Endothelial cell of umbilical vein (primary cell): ENCODE data around the gene CYP2D6. TPM values are rescaled to one million over a fixed set of nuclear protein-coding genes. Genes with fewer than 3 reads are reported as not detected.
A peak's percentile ranks its signal among the peaks of the same experiment; 100 is the strongest.

ENCODE experiments used
- BruUV-seq: library from RNA; stranded (reverse); fragments of 400-500 nt; replicated peaks from 2 replicates; lab custom pipeline; 2021; lab: Mats Ljungman, UMichigan
- CTCF ChIA-PET: fragments of 300-600, 350-600 bp; sonication (Branson Sonifier 250); formaldehyde crosslinking; loops from one replicate; lab custom pipeline; 2021; ENCODE audit warnings: antibody characterized with exemption, inconsistent platforms; lab: Charles Lee
- POLR2A ChIA-PET: fragments of 300-600, 350-600 bp; sonication (Branson Sonifier 250); formaldehyde crosslinking; loops from one replicate; lab custom pipeline; 2021; ENCODE audit warnings: antibody characterized with exemption, inconsistent platforms; lab: Charles Lee
- DNase-seq: peaks from one replicate; pipeline ENCODE4 v3.0.0-alpha.2; 2011; ENCODE audit warnings: low read depth, low spot score
- FAIRE-seq: peaks from 2 replicates; lab custom pipeline; 2011; peaks lifted over from hg19 to GRCh38; lab: Jason Lieb, UNC
- H2AFZ ChIP-seq: 2 replicates; pipeline ENCODE4 v1.6.0; 2012; ENCODE audit warnings: low read depth, low read length, control low read depth, inconsistent platforms
- H3K27ac ChIP-seq: 2 replicates; pipeline ENCODE4 v1.5.1; 2011; ENCODE audit warnings: low read depth, mild to moderate bottlenecking, control low read depth, low read length, moderate library complexity; ENCODE audit not compliant: insufficient read depth
- H3K27me3 ChIP-seq, 2 experiments: 2 replicates each; pipeline versions ENCODE4 v1.6.0 to v1.6.1; 2011; ENCODE audit warnings: low read length in 2 of 2, mixed read lengths in 1 of 2; ENCODE audit not compliant: control insufficient read depth in 2 of 2, insufficient read depth in 2 of 2
- H3K36me3 ChIP-seq, 2 experiments: 2 replicates in 1 of 2; 3 replicates in 1 of 2; pipeline ENCODE4 v1.5.1; 2011; ENCODE audit warnings: low read length in 2 of 2, mild to moderate bottlenecking in 1 of 2, moderate library complexity in 1 of 2; ENCODE audit not compliant: control insufficient read depth in 2 of 2, insufficient read depth in 2 of 2; ENCODE audit errors: extremely low read depth in 1 of 2
- H3K4me1 ChIP-seq: 3 replicates; pipeline ENCODE4 v1.5.1; 2011; ENCODE audit warnings: mild to moderate bottlenecking, low read length; ENCODE audit not compliant: control insufficient read depth, insufficient read depth; ENCODE audit errors: extremely low read depth
- H3K4me2 ChIP-seq: 2 replicates; pipeline ENCODE4 v1.6.1; 2011; ENCODE audit warnings: low read length, control low read depth, mixed read lengths; ENCODE audit not compliant: insufficient read depth
- H3K4me3 ChIP-seq, 3 experiments: fragments of 200-600 bp in 1 of 3; sonication (generic), shearing (Covaris generic) in 1 of 3; replicated peaks in 1 of 3; 2 replicates each; pipeline ENCODE4 v1.5.1; 2011 to 2016; ENCODE audit warnings: control low read depth in 3 of 3, low read length in 3 of 3, mild to moderate bottlenecking in 2 of 3, inconsistent platforms in 1 of 3, low read depth in 1 of 3, moderate library complexity in 1 of 3; ENCODE audit not compliant: insufficient read depth in 1 of 3
- H3K79me2 ChIP-seq: 2 replicates; pipeline ENCODE4 v1.6.0; 2012; ENCODE audit warnings: low read length, inconsistent platforms; ENCODE audit not compliant: control insufficient read depth, insufficient read depth
- H3K9ac ChIP-seq: replicated peaks from 2 replicates; pipeline ENCODE3; 2011; ENCODE audit warnings: low read length, control low read depth; ENCODE audit not compliant: insufficient read depth; ENCODE audit errors: extremely low read depth
- H3K9me1 ChIP-seq: replicated peaks from 3 replicates; pipeline ENCODE4 v1.6.0; 2011; ENCODE audit warnings: mild to moderate bottlenecking, low read length; ENCODE audit not compliant: control insufficient read depth, insufficient read depth; ENCODE audit errors: extremely low read depth
- H3K9me3 ChIP-seq: replicated peaks from 2 replicates; pipeline ENCODE4 v1.5.1; 2012; ENCODE audit warnings: low read length, inconsistent platforms; ENCODE audit not compliant: control insufficient read depth, insufficient read depth
- H4K20me1 ChIP-seq: replicated peaks from 2 replicates; pipeline ENCODE3; 2011; ENCODE audit warnings: mild to moderate bottlenecking, low read length; ENCODE audit not compliant: control insufficient read depth, insufficient read depth; ENCODE audit errors: extremely low read depth
- EZH2 ChIP-seq: IDR thresholded peaks from 2 replicates; pipeline ENCODE4 v1.6.1; 2012; ENCODE audit warnings: borderline replicate concordance, low read depth, mild to moderate bottlenecking, moderate library complexity, low read length, inconsistent platforms; ENCODE audit not compliant: severe bottlenecking
- FOS ChIP-seq: IDR thresholded peaks from 2 replicates; pipeline ENCODE4 v1.6.1; 2011; ENCODE audit warnings: mild to moderate bottlenecking, low read length, moderate library complexity, borderline replicate concordance; ENCODE audit not compliant: insufficient read depth
- GATA2 ChIP-seq: IDR thresholded peaks from 2 replicates; pipeline ENCODE4 v1.7.0; 2011; ENCODE audit warnings: low read depth, mild to moderate bottlenecking, moderate library complexity, mixed read lengths, low read length; ENCODE audit not compliant: insufficient read length, insufficient read depth
- JUN ChIP-seq: IDR thresholded peaks from 2 replicates; pipeline ENCODE4 v1.6.1; 2011; ENCODE audit warnings: borderline replicate concordance, low read depth; ENCODE audit not compliant: insufficient read length, insufficient read depth
- MAX ChIP-seq: IDR thresholded peaks from 2 replicates; pipeline ENCODE4 v1.6.1; 2011; ENCODE audit not compliant: insufficient read depth, insufficient read length
- MYC ChIP-seq: IDR thresholded peaks from one replicate; pipeline ENCODE4 v1.6.1; 2011; ENCODE audit warnings: mild to moderate bottlenecking, low read depth, low read length
- POLR2A ChIP-seq: IDR thresholded peaks from 2 replicates; pipeline ENCODE4 v1.6.1; 2012; ENCODE audit warnings: low read depth, mild to moderate bottlenecking, control low read depth, low read length
- POLR2AphosphoS5 ChIP-seq: IDR thresholded peaks from 2 replicates; pipeline ENCODE4 v1.6.1; 2012; ENCODE audit warnings: low read depth, mild to moderate bottlenecking, control low read depth, low read length, moderate library complexity; ENCODE audit not compliant: insufficient read depth
- dilution Hi-C: fragments of 300-500 bp; cut with MboI; formaldehyde crosslinking; loops from one replicate; pipeline ENCODE4 v1.15.0; 2019; ENCODE audit warnings: low sequenced_read_pairs; ENCODE audit not compliant: extremely low pct_ligation_motif_present
- intact Hi-C: fragments of 100-400 bp; cut with micrococcal nuclease; formaldehyde crosslinking; loops from one replicate; pipeline ENCODE4 v1.10.0; 2022
- polyA plus RNA-seq, 4 experiments: library from polyadenylated mRNA; depleted of rRNA in 3 of 4; stranded (reverse) in 3 of 4; unstranded in 1 of 4; fragments of >200 nt; gene quantifications; 2 replicates each; pipeline versions ENCODE4 v1.2.1 to v1.2.3, GENCODE V29; 2011 to 2012; ENCODE audit warnings: missing spikeins in 1 of 4
- total RNA-seq: library from RNA; stranded (reverse); gene quantifications from 2 replicates; pipeline ENCODE4 v1.2.3, GENCODE V29; 2021
- TF ChIP-seq, protein P1 (sequence below), 2 donors: IDR thresholded peaks; 1 replicate in 1 of 2; 2 replicates in 1 of 2; pipeline ENCODE4 v1.5.1; 2011; ENCODE audit warnings: low read length in 2 of 2, mild to moderate bottlenecking in 2 of 2, moderate library complexity in 2 of 2, control low read depth in 1 of 2, inconsistent platforms in 1 of 2, low read depth in 1 of 2; ENCODE audit not compliant: insufficient read depth in 1 of 2; ENCODE audit errors: extremely low read depth in 1 of 2

Gene CYP2D6
- total and polyA plus RNA-seq, 2 donors (not counting 3 experiments of a cell fraction or from before 2014, with no cell fraction given): 0.25 to 0.91 TPM

DNA sequence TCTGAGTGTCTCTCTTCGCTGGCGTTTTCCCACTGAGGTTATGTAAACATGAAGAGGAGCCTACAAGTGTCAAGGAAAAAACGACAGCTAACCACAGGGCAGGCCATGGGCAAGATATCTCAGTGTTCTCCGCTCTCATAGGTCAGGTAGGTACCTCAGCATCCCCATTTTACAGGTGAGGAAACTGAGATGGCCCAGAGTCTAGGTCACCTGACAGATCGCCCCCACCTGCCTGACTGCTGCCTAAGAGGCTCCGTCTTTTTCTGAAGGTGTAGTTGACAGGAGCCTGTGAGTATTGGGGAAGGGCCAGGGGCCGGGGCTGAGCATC lies 39.2 kb downstream of the CYP2D6 start:
- FAIRE-seq: no peak
- no peak for DNase-seq
- ChIA-PET POLR2A (interaction anchor here (0.6 to 1.4 kb wide), 2 partner anchors 21 to 135 kb away, joined by 3 to 4 read pairs; partner anchors contain the start of gene NAGA), CTCF (interaction anchor here (0.6 to 3.0 kb wide), 26 partner anchors 11 to 394 kb away, joined by 3 to 71 read pairs (median 4); partner anchors contain the start of genes NAGA, SEPTIN3, SMDT1 and WBP2NL)
- Histone ChIP-seq H3K4me2 (peak overlapping the region; percentile 96), H3K9ac (peak overlapping the region; percentile 67), H3K36me3 (peaks cover under 1 to 3% of the 10 kb centered on the region in 2 experiments), H3K9me3 (no peaks in the 10 kb centered on the region), H3K27ac (peak overlapping the region; percentile 54), H4K20me1 (no peaks in the 10 kb centered on the region), H3K4me3 (peak overlapping the region; percentile 51 to 72 (median 70)), H3K9me1 (no peaks in the 10 kb centered on the region), H2AFZ (peak overlapping the region; percentile 98), H3K79me2 (peaks cover 20% of the 10 kb centered on the region), H3K4me1 (peaks cover 8% of the 10 kb centered on the region), H3K27me3 (no peaks in the 10 kb centered on the region)
- intact Hi-C loops: loop anchor here (1.0 to 2.0 kb wide), 4 partner anchors 23 to 395 kb away; no protein-coding TSS in a partner anchor
- BruUV-seq: no TSS peak
- dilution Hi-C loops: no loop called here
- TF ChIP-seq GATA2 (no peak), JUN (no peak), FOS (no peak), MAX (no peak), POLR2A (no peak), EZH2 (no peak), MYC (no peak), POLR2AphosphoS5 (no peak)
- TF ChIP-seq, protein P1, sequence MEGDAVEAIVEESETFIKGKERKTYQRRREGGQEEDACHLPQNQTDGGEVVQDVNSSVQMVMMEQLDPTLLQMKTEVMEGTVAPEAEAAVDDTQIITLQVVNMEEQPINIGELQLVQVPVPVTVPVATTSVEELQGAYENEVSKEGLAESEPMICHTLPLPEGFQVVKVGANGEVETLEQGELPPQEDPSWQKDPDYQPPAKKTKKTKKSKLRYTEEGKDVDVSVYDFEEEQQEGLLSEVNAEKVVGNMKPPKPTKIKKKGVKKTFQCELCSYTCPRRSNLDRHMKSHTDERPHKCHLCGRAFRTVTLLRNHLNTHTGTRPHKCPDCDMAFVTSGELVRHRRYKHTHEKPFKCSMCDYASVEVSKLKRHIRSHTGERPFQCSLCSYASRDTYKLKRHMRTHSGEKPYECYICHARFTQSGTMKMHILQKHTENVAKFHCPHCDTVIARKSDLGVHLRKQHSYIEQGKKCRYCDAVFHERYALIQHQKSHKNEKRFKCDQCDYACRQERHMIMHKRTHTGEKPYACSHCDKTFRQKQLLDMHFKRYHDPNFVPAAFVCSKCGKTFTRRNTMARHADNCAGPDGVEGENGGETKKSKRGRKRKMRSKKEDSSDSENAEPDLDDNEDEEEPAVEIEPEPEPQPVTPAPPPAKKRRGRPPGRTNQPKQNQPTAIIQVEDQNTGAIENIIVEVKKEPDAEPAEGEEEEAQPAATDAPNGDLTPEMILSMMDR (IDR thresholded peaks at IDR 0.05; ENCODE audit: extremely low read depth in 1 of 2, insufficient read depth in 1 of 2, low read depth in 1 of 2, low read length in 2 of 2): no peak
